LNCaP clone FGC (cell line): ENCODE data around the gene C3orf49.

Experiments
- DNase-seq: peaks from one replicate; pipeline ENCODE4 v3.0.0-alpha.2; 2011; ENCODE audit warnings: low read depth
- H3K4me3 ChIP-seq: 2 replicates; pipeline ENCODE4 v1.5.1; 2011; ENCODE audit warnings: mild to moderate bottlenecking, low read depth, low read length, control low read depth
- TF ChIP-seq, protein P1 (sequence below): IDR thresholded peaks from 2 replicates; pipeline ENCODE4 v1.5.1; 2012; ENCODE audit warnings: mild to moderate bottlenecking; ENCODE audit not compliant: control insufficient read depth, insufficient read depth; ENCODE audit errors: extremely low read depth

Gene C3orf49

DNA sequence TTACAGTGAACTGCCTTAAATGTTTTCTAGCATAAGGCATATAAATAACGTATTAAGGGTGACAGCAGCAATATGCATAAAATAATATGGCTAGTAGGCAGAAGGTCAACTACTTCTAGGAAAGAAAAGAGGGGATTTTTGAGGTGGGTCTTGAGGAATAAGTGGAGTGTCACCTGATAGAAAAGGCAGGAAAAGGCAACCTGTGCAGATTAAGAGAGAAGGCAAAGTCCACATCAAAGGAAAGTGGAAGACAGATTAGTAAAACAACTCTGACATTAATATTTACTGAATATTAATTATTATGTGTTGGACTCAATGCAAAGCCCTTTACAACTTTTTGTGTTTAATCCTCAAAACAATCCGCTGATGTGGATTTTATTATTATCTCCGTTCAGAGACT, 41.7 kb downstream of the C3orf49 start:
- H3K4me3 ChIP-seq = no peak overlapping the region
- TF ChIP-seq, protein P1, sequence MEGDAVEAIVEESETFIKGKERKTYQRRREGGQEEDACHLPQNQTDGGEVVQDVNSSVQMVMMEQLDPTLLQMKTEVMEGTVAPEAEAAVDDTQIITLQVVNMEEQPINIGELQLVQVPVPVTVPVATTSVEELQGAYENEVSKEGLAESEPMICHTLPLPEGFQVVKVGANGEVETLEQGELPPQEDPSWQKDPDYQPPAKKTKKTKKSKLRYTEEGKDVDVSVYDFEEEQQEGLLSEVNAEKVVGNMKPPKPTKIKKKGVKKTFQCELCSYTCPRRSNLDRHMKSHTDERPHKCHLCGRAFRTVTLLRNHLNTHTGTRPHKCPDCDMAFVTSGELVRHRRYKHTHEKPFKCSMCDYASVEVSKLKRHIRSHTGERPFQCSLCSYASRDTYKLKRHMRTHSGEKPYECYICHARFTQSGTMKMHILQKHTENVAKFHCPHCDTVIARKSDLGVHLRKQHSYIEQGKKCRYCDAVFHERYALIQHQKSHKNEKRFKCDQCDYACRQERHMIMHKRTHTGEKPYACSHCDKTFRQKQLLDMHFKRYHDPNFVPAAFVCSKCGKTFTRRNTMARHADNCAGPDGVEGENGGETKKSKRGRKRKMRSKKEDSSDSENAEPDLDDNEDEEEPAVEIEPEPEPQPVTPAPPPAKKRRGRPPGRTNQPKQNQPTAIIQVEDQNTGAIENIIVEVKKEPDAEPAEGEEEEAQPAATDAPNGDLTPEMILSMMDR = no peak
- DNase-seq = no peak

DNA sequence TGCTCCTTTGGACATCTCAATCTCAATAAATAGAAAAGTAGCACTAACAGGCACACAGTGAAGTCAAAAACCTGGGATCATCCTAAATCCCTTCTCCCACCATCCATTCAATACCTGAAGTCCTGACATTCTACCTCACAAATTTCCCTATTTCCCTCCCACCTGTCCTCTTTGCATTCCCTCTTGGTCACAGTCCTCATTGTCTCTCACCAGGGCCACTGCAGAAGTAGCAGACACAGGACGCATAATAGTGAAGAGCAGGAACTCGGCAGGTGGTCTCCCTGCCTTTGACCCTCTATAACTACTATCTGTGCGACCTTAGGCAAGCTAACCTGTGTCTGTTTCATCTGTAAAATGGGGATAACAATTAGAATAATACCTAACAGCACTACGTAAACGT, 42.2 kb downstream of the C3orf49 start:
- H3K4me3 ChIP-seq = no peak overlapping the region
- DNase-seq = no peak
- TF ChIP-seq, protein P1 = no peak

DNA sequence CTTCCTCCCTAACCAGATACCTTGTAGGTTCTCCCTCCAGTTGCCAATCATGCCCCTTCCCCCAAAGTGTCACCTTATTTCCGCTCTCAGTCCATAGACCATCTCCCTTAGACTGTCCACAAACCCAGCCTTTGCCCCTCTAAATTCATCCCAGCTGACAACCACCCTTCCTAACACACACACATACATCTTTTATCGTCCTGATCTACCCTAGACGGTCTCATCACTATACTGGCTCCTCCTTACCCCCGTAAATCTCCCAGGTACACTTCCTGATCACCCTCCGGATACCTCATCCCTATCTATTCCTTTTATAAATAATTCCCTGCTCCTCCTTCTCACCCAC, 43.7 kb downstream of the C3orf49 start:
- peak overlapping the region; percentile 86 for H3K4me3 ChIP-seq
- no peak for DNase-seq
- TF ChIP-seq, protein P1 = no peak

DNA sequence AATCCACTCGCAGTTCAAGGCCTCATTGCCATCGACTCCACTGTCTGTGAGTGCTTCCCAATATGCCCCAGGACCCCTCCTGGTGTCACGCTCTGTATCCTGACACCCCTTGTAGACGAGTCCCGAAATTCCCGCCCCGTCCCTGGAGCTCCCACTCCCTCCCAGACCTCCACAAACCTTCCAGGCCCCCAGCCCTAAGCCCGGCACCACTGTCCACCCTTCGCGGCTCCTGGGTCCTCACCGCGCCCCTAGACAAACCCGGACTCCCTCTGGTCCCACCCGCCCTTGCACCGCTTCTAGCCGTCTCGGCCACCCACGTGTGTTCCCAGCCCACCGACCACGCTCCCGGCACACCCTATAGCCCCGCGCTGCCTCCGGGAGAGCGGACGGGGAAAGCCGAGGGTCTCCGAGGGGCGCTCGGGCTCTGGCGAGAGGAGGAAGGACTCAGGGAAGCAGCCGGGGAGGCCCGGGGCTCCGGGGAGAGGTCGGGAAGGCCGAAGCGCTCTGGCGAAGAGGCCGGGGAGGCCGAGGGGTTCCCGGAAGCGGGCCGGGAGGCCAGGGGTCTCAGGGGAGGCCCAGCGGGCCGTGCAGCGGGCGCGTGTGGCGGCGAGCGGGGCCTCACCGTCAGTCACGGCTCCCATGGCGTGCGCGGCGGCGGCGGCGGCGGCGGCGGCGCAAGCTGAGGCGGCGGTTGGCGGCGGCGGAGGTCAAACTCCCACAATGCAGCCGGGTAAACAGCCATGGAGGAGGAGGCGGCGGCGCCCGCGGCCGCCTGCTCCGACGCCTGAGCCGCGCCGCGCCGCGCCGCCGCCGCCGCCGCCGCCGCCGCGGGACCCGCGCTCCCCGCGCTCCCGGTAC, 44.3 kb downstream of the C3orf49 start, which contains the start of the genes ATXN7 and THOC7:
ATXN7 (plus strand) TSS at position 718 of the 858 bp plus-strand sequence. CDS start 48,732 bp downstream, outside the sequence.
THOC7 (minus strand) TSS at position 656 of the 858 bp plus-strand sequence; CDS start at position 641, 15 bp downstream.
- H3K4me3 ChIP-seq = peak within 1 kb of the TSS; percentile 86
- TF ChIP-seq, protein P1 = no peak
- no peak for DNase-seq

DNA sequence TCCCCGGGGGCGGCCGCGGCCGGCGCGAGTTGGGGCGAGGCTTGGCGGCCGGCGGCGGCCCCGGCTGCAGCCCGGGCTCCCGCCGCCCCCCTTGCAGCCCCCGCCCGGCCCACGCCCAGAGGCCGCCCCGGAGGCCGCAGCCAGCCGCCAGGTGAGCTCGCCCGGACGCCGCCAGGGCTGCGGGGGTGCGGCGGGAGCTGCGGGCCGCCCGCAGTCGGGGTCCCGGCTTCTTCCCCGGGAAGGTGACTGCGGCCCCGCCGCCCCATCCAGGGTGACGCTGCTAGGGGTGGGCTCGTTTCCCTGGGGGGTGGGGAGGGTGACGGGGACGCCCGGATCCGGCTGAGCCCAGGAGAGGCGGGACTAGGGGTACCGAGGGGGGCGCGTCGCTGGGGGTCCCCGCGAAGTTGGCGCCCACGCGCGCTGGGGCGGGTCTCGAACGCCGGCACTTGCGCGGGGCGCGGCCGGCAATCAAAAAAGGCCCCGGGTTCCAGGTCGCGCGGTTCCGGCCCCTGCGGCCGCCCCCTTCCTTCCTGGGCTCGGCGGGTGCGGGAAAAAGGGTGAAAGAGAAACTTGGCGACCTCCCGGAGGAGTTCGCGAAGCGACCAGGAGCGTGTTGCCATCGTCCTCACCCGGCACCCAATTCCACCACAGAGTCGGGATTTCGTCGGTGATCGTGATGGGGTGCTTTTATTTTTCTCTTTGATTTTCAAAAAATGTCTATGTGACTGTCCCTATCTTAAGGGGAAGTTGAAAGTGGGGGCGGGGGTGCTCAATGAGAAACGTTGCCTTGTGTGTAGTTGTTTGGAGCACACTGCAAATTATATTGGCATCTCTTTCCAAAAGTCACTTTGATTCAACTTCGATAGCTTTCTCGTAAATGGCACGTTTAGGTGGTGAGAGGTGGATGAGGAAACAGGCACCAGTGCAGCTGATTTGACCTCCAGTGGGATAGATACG, 45.2 kb downstream of the C3orf49 start:
- H3K4me3 ChIP-seq = peak overlapping the region; percentile 79
- TF ChIP-seq, protein P1 = no peak
- no peak for DNase-seq

DNA sequence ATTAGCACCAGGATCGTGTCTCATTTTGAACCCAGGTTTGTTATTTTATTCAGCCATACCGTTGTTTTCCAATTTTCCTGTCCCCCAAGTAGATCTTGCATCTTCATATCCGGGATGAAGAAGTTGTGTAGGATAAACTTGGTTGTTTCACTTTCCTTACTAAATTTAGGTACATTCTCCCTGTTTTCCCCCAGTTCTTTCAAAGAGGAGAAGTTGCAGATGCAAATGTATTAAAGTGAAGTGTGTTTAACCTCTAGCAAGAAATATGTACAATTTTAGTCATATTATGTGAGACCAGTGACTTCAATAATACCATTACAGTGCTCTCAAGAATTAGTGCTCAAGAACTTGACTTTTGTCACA, 45.8 kb downstream of the C3orf49 start:
- TF ChIP-seq, protein P1 = no peak
- DNase-seq = no peak
- peak overlapping the region; percentile 79 for H3K4me3 ChIP-seq
